Amygdala (tissue), 56 donors: ENCODE data around the gene TBC1D4.
A peak's percentile ranks its signal among the peaks of the same experiment; 100 is the strongest.
"Not testable (repeated sequence)": the region's sequence is repeated elsewhere in the genome, so short reads cannot be mapped to it uniquely, and the experiment has no call there.

ENCODE experiments used
- DNase-seq, 56 donors: peaks; one replicate each; lab custom pipeline; 2025; lab: John Stamatoyannopoulos, UW

The TBC1D4 gene

GRCh38 chr13:75458696-75459422, 23.1 kb downstream of the TBC1D4 start:
- DNase-seq, result peak in 5 of 56 donors; percentile 1 to 8 (median 5)

- no peak for DNase-seq
These were observed 26.0 kb downstream of the TBC1D4 start for GRCh38 chr13:75455962-75456361.

- no peak for DNase-seq
These were observed 27.5 kb downstream of the TBC1D4 start for GRCh38 chr13:75454497-75454896.

- no peak for DNase-seq
These were observed 29.4 kb downstream of the TBC1D4 start for GRCh38 chr13:75452564-75452963.

- DNase-seq, result no peak
These were observed 34.5 kb downstream of the TBC1D4 start for GRCh38 chr13:75447493-75447892.

GRCh38 chr13:75446874-75447273, 35.1 kb downstream of the TBC1D4 start:
- DNase-seq, result no peak

- DNase-seq, result no peak
These were observed 36.1 kb downstream of the TBC1D4 start for GRCh38 chr13:75445717-75446499.

GRCh38 chr13:75444016-75444415, 38.0 kb downstream of the TBC1D4 start:
- no peak for DNase-seq

- no peak for DNase-seq
These were observed 38.5 kb downstream of the TBC1D4 start for GRCh38 chr13:75443356-75443958.

- no peak for DNase-seq
These were observed 39.2 kb downstream of the TBC1D4 start for GRCh38 chr13:75442736-75443234.

- DNase-seq, result no peak
These were observed 41.9 kb downstream of the TBC1D4 start for GRCh38 chr13:75440100-75440499.

- no peak for DNase-seq
These were observed 44.2 kb downstream of the TBC1D4 start for GRCh38 chr13:75437582-75438318.

- not testable (repeated sequence) for DNase-seq
These were observed 47.8 kb downstream of the TBC1D4 start for GRCh38 chr13:75434126-75434525.

GRCh38 chr13:75432811-75433244, 49.1 kb downstream of the TBC1D4 start:
- DNase-seq, result no peak

- no peak for DNase-seq
These were observed 49.9 kb downstream of the TBC1D4 start for GRCh38 chr13:75432045-75432444.

- peak in 1 of 56 donors; percentile 1 for DNase-seq
These were observed 51.3 kb downstream of the TBC1D4 start for GRCh38 chr13:75430436-75431209.

GRCh38 chr13:75426421-75426820, 55.5 kb downstream of the TBC1D4 start:
- DNase-seq, result no peak

- no peak for DNase-seq
These were observed 56.6 kb downstream of the TBC1D4 start for GRCh38 chr13:75425216-75426009.

GRCh38 chr13:75423946-75424345, 58.0 kb downstream of the TBC1D4 start:
- no peak for DNase-seq
